Activated CD8-positive, alpha-beta T cell treated with anti-CD3 and anti-CD28 coated beads for 36 hours (primary cell): Measurements from ENCODE around the gene KRTAP12-1. TPM values are rescaled to one million over a fixed set of nuclear protein-coding genes. Genes with fewer than 3 reads are reported as not detected.

Experiments used
- ATAC-seq: fragments of 200-7000 bp; cut with Tn5 transposase; one replicate; pipeline ENCODE4 v1.10.0; 2021; ENCODE audit warnings: mild to moderate bottlenecking, moderate library complexity
- CTCF ChIA-PET: fragments of 350-600 bp; sonication (Branson Sonifier 250); formaldehyde crosslinking; loops from one replicate; lab custom pipeline; 2021; ENCODE audit warnings: antibody characterized with exemption; lab: Charles Lee
- POLR2A ChIA-PET: fragments of 350-600 bp; sonication (Branson Sonifier 250); formaldehyde crosslinking; loops from one replicate; lab custom pipeline; 2021; ENCODE audit warnings: antibody characterized with exemption; lab: Charles Lee
- DNase-seq: peaks from one replicate; pipeline ENCODE4 v3.0.0-alpha.2; 2020
- H3K27ac Mint-ChIP-seq: one replicate; pipeline ENCODE4 v1.8.0; 2021; ENCODE audit warnings: mild to moderate bottlenecking, mixed read lengths
- H3K27me3 Mint-ChIP-seq: one replicate; pipeline ENCODE4 v1.8.0; 2021; ENCODE audit warnings: mixed read lengths
- H3K36me3 Mint-ChIP-seq: one replicate; pipeline ENCODE4 v1.8.0; 2021; ENCODE audit warnings: low read depth, mixed read lengths
- H3K4me1 Mint-ChIP-seq: one replicate; pipeline ENCODE4 v1.8.0; 2021; ENCODE audit warnings: low read depth, mixed read lengths
- H3K4me3 Mint-ChIP-seq: one replicate; pipeline ENCODE4 v1.8.0; 2021; ENCODE audit warnings: mild to moderate bottlenecking, moderate library complexity, mixed read lengths
- H3K9me3 Mint-ChIP-seq: one replicate; pipeline ENCODE4 v1.8.0; 2021; ENCODE audit warnings: mixed read lengths
- CTCF ChIP-seq: fragments of 200-600 bp; IDR thresholded peaks from one replicate; pipeline ENCODE4 v1.8.0; 2022; ENCODE audit warnings: antibody characterized with exemption, mild to moderate bottlenecking
- intact Hi-C: fragments of 100-400 bp; cut with micrococcal nuclease; formaldehyde crosslinking; loops from one replicate; pipeline ENCODE4 v1.10.0; 2022
- total RNA-seq, 2 experiments: library from RNA; stranded (reverse); gene quantifications; one replicate each; pipeline ENCODE4 v1.2.3, GENCODE V29; 2021

KRTAP12-1 gene
- total RNA-seq, 2 experiments from 2014 or later = not detected

- no peak overlapping the region for H3K4me3 Mint-ChIP-seq
- ChIA-PET POLR2A (no interaction called here), CTCF (no interaction called here)
- H3K27ac Mint-ChIP-seq = peak overlapping the region; percentile 87
- H3K4me1 Mint-ChIP-seq = peaks cover 62% of the 10 kb centered on the region
- H3K9me3 Mint-ChIP-seq = peaks cover 37% of the 10 kb centered on the region
- DNase-seq = no peak
- H3K27me3 Mint-ChIP-seq = no peaks in the 10 kb centered on the region
- no peak for TF ChIP-seq CTCF
- H3K36me3 Mint-ChIP-seq = peaks cover 28% of the 10 kb centered on the region
- intact Hi-C loops = no loop called here
- ATAC-seq = no peak
Observed at GRCh38 chr21:44656868-44657267, 25.1 kb downstream of the KRTAP12-1 start.

- Mint-ChIP-seq H3K27me3 (no peaks in the 10 kb centered on the region), H3K4me1 (peaks cover 56% of the 10 kb centered on the region), H3K9me3 (peaks cover 37% of the 10 kb centered on the region), H3K4me3 (no peak within 1 kb of the TSS), H3K36me3 (peaks cover 28% of the 10 kb centered on the region), H3K27ac (peak within 1 kb of the TSS; percentile 68)
- DNase-seq = peak; percentile 15
- POLR2A ChIA-PET = no interaction called here
- intact Hi-C loops = no loop called here
- CTCF ChIA-PET = no interaction called here
- no peak for TF ChIP-seq CTCF
- ATAC-seq = peak; percentile 22
Observed at GRCh38 chr21:44654576-44655175, 27.3 kb downstream of the KRTAP12-1 start, which contains the start of gene KRTAP12-4. Gene KRTAP12-4, minus strand, starts transcription at chr21:44654659. Its CDS starts 45 bp downstream, at chr21:44654614.

GRCh38 chr21:44653656-44654575 lies 28.0 kb downstream of the KRTAP12-1 start:
- Mint-ChIP-seq H3K4me3 (no peak overlapping the region), H3K4me1 (peaks cover 49% of the 10 kb centered on the region), H3K27ac (peak overlapping the region; percentile 58), H3K9me3 (peaks cover 37% of the 10 kb centered on the region), H3K36me3 (peaks cover 28% of the 10 kb centered on the region), H3K27me3 (no peaks in the 10 kb centered on the region)
- ChIA-PET CTCF (interaction anchor here (0.8 kb wide), 1 partner anchor 159 kb away, joined by 3 read pairs; no protein-coding TSS in a partner anchor), POLR2A (no interaction called here)
- TF ChIP-seq CTCF = no peak
- DNase-seq (peak; percentile 54), ATAC-seq (no peak)
- intact Hi-C loops = no loop called here

GRCh38 chr21:44653123-44653522 lies 28.8 kb downstream of the KRTAP12-1 start:
- intact Hi-C loops = no loop called here
- peaks cover 41% of the 10 kb centered on the region for H3K4me1 Mint-ChIP-seq
- H3K27ac Mint-ChIP-seq = no peak overlapping the region
- ChIA-PET CTCF (no interaction called here), POLR2A (no interaction called here)
- no peak for TF ChIP-seq CTCF
- no peak overlapping the region for H3K4me3 Mint-ChIP-seq
- ATAC-seq (no peak), DNase-seq (no peak)
- H3K9me3 Mint-ChIP-seq = peaks cover 37% of the 10 kb centered on the region
- no peaks in the 10 kb centered on the region for H3K27me3 Mint-ChIP-seq
- peaks cover 25% of the 10 kb centered on the region for H3K36me3 Mint-ChIP-seq
